Measurements from ENCODE around the gene SLC16A12.
"Not testable (repeated sequence)": the region's sequence is repeated elsewhere in the genome, so short reads cannot be mapped to it uniquely, and the experiment has no call there.

Gene SLC16A12

DNA sequence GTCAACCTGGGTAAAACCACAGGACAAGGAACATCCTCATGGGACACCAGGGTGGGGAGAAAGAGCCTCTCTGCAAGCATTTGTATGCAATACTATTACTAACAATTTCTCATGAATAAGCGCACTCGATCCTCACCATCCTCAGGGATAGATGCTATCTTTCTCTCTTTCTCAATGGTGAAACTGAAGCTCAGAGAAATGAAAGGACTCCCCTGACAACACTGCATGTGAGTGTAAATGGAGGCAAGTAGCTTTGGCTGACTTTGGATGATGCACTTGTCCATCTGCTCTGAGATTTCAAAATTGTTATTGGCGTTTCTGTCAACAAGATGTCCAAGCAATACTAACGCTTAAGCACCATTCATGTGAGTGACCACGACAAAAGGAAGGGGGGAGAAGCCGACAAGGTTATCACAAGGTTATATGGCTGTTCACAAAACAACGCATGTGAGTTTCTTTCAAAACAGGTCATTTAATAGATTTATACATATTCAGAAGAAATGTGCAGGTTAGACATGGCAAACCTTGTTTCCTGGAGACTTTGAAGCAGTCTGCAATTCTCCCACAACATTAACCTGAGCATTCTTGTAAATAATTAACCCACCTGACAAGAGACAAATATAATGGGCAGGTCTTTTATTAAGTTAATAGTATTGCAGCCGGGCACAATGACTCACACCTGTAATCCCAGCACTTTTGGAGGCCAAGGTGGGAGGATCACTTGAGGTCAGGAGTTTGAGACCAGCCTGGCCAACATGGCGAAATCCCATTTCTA lies 67.0 kb downstream of the SLC16A12 start:
- FAIRE-seq, result peak; percentile 97

DNA sequence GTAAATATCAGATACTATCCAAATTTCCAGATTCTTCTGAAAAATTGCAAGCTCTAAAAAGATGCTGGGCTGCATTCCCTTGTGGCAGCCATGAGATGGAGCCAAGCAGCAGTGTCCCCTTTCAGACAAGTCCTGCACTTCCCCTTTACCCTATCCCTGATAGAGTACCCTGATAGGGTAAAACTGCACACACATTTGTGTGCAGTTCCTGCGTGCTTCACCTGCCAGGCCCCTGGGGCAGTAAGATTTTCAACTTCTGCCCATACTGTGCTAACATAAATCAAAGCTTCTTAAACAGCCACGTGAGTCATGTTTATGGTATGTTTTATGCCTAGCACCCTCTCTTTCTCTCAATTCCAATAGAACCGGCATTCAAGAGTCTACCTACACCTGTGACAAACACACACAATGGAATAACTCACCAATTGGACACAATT lies 68.8 kb downstream of the SLC16A12 start:
- peak; percentile 97 for FAIRE-seq

DNA sequence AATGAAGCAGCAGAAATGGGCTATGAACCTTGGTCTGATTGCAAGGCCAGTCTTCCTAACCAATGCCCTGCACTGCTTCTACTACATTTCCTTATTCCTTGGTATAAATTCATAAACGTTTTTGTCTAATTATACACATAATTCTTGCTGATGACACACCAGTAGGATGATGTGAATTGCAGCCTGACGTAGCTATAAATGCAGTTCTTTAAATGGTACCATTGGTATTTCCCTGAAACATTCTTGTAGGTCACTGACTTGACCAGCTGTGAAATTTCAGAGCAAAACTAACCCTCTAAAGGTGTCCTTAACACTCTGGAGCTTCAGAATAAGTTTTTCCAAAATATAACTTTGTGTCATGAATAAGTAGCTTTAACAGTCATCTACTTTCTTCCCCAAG lies 70.2 kb downstream of the SLC16A12 start:
- no peak for FAIRE-seq

DNA sequence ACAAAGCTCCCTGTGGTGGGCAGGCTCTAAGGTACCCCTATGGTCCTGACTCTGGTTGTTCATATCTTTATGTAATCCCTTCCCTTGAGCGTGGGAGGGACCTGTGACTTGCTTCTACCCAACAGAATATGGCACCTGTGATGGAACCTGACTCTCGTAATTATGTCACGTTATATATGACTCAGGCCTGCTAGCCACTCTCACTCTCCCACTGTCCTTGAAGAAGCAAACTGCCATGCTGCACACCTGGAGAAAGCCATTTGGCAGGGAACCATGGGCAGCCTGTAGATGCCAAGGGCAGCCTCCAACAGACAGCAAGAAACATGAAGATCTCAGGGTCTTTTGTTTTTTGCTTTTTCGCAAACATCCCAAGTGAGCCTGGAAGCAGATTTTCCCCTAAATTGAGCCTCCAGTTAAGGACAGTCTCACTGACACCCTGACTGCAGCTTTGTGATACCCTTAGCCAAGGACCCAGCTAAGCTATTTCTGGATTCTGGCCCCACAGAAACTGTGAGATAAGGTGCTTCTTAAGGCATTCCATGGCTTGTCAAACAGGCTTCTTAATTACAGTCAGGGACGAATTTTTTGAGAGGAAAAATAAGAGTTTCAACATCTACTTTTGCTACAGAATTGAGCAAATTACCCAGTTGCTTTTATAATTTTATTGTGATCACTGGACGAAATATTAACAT lies 71.4 kb downstream of the SLC16A12 start:
- FAIRE-seq, result no peak

DNA sequence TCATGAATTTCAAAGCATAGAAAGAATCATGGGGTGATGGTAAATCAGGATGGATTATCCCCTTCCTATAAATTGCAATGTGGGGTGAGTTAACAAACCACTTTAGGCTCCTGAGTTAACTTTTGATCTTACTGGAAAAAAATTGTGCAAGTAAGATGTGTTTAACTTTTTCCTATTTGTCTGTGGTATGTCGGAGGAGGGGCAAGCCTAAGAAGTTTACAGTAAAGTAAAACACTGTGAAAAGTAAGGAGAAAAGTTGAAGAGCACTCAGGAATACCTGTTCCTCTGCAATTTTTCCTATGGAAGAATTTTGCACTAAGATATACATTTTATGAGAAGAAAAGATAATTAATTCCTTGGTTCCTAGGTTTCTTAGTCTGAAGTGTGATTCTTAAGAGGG lies 76.6 kb downstream of the SLC16A12 start:
- no peak for FAIRE-seq

DNA sequence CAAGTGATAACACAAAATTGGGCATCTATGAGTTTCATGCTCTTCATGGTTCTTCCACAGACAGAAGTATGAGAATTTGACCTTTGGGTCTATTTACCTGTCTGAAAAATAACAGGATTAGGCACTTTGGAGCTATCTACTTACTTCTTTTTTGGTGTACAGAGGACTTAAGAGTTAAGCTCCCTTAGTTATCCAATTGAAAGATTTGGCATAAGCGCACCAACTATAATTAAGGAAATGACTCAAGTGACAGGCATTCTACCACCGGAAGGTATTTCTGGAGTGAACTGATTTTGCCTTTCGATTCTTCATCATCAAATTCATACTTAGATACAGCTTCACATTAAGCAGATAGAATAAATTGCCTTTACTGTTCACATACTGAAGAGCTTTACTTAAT lies 77.1 kb downstream of the SLC16A12 start:
- FAIRE-seq, result no peak

DNA sequence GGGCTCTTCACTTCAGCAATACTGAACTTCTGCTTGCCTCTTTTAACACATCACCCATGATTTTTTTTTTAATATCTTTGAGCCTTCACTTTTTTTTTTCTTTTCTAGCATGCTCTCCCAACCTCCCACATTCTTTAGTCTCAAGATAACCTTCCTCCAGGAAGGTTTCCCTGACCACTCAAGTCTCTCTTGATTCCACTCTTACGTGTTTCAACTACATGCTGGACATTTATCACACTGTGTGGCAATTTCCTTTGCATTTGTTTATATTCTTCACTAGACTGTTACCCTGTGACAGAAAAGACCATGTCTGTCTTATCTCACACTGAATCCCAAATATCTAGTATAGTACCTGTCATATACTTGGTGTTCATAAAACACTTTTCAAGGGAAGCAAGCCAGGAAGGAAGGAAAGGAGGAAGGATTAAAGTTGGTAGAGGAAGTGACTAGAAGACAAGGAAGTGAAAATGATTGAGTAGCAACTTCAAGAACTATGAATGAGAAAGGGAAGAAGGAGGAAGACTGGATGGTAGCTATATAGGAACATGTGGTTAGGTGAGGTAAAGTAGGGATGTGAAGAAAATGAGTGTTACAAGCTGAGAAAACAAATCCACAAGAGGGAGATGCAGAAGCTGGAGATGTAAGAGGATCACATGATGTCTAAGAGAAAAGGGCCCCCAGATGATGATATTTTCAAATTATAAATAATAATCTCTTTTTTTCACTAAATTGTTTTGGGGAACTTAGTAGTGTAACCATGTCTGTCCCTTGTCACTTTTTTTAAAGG lies 80.6 kb downstream of the SLC16A12 start:
- no peak for FAIRE-seq

DNA sequence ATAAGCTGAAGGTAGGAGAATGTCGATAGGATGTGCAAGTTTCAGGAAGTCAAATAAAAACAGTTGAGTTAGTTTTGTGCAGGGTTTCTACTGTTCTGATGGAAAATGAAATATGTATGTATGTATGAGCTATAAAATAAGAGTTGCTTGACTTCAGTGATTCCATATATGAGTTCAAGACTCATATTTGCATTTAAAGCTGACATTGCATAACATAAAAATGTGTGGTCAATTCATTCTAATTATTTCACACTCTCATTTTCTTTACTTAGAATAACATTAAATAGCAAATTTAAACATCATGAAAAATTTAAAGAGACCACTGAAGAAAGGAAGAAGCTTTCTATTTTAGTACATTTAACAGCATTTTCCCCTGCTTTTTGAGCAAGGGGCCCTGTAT lies 83.2 kb downstream of the SLC16A12 start:
- no peak for FAIRE-seq

DNA sequence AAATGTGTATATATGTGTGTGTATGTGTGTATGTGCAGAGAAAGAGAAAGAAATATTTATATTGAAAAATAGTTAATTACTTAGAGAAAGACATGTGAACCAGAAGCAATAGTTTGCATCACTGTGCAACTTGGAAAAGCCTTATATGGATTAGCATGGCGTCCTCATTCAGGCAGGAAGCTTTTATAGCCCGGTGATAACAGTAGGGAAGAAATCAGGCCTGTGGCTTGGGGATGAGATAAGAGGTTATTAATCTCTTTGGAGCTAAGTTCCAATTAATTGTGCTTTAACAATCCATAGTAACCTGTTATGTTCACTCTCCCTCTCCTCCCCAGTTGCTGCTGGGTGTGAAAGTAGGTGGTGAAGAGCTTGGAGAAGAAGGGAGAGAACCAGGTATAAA lies 84.5 kb downstream of the SLC16A12 start:
- no peak for FAIRE-seq

DNA sequence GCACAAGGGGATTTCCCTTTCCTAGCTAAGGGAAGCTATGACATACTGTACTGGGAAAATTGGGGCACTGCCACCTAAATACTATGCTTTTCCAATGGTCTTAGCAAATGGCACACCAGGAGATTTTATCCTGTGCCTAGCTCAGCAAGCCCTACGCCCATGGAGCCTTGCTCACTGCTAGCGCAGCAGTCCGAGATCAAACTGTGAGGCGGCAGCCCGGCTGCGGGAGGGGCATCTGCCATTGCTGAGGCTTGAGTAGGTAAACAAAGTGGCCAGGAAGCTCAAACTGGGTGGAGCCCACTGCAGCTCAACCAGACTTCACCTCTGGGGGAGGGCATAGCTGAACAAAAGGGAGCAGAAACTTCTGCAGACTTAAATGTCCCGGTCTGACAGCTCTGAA lies 90.6 kb downstream of the SLC16A12 start:
- not testable (repeated sequence) for FAIRE-seq

DNA sequence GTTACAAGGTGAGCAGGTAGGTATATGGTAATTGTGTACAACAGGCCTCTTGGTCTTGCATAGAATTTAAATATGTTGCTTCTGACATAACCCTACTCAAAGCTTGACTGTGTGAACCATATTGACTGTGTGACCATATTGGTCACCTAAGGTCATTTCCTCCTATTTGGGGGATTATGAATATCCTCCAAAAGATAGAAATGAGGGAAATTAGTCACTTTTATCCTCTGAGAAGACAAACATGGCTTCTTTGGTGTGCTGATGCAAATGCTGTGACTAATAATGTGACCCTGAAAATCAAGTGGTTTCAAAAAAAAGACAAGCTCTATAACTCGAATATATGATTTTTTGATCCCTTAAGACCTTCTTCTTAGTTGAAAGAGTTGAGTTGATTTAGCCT lies 93.1 kb downstream of the SLC16A12 start:
- FAIRE-seq, result no peak

DNA sequence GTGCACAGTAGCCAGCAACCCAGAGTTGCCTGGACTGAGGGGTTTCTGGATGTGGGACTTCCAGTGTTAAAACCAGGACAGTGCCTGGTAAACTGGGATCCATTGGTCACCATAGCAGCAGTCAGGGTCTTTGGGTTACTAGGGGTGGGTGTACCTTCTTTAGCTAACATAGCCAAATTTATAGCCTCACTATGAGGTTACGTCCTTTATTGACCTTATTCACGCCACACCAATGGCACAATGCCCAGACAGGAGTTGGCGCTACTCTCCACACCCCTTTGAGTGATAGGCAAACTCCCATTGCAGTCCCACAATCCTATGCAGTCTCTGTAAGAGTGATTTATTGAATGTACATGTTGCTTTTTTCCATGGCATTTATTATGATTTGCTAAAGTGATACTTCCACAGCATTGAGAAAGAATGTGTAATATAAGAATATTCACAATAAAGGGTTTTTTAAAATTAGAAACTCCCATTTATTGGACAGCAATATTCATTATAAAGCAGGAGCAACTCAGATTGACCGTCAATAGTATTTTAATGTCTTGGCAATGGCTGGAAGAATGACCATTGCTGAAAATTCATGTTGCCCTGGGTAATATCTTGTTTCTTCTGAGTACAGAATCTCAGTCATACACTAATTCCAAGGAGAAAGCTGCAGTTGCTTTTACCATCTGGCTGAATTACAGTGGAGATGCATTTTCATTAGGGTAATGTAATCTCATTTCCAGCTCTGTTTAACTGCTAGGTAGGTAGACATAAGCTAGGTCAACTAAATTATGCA lies 95.0 kb downstream of the SLC16A12 start:
- FAIRE-seq, result no peak

DNA sequence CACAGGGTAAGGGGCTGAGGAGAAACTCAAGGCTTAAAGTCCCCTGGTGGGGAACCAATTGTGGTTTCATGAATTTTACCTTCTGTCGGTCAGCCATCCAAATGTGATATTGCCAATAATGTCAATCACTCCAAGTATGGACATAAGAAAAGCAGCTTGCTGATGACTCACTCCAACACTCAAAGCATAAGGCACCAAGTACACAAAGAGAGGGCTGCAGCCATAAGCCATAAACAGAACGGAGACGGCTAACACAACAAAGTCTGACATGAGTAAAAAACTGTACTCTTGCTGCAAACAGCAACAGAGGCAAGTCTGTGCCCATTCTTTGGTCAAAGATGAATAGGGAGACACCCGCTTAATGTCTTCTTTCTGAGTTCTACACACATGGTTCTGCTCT lies 96.9 kb downstream of the SLC16A12 start:
- FAIRE-seq, result no peak

DNA sequence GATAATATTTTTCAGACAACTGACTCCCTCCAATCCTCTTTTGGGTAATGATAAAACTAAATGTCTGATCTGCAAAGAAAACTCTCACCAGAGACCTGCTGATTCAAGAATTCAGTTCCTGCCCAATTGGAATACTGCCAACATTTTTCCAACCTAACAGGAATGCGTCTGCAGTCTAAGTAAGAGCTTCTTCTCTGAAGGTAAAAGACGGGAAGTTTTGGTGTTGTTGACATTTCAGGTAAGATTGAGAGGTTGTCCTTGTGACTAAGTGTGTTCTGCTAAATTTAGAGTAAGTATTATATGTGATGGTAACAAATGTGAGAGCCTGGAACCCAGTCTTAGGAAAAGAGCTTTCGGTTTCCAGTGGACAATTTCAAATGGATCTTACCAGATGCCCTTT lies 103.4 kb downstream of the SLC16A12 start:
- FAIRE-seq, result peak; percentile 56

DNA sequence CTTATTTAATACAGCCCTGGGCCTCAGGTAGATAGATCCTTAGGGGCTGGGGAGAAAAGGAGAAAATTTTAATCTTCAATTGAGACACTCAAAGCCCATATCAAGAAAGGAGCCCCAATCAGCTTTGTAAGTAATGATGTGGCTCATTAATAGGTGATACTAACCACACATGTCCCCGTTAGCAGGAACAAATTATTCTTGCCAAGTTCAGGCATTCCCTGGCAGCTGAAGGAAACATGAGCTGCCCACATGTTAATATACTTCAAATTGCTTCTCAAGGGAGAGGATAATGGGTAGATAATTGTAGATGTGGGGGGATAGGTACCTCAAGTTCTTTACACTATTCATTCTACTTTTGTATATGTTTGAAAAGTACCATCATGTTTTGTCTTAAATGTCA lies 106.5 kb downstream of the SLC16A12 start:
- FAIRE-seq, result no peak

DNA sequence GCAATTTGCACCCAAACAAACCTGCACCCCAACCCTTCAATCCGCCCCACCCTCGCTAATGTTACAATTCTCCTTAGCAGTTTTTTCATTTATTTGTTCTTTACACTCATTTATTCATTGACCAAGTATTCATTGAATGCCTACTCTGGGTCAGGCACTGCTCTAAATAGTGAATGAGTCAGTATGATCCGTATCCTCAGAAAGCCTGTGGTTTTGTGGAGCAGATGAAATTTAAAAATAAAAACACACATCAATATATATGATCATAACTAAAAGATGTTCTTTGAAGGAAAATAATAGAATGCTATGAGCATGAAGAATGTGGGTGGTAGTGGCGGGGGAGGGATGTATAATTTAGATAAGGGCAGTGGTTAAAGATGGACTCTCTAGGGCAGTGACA lies 107.8 kb downstream of the SLC16A12 start:
- FAIRE-seq, result no peak

DNA sequence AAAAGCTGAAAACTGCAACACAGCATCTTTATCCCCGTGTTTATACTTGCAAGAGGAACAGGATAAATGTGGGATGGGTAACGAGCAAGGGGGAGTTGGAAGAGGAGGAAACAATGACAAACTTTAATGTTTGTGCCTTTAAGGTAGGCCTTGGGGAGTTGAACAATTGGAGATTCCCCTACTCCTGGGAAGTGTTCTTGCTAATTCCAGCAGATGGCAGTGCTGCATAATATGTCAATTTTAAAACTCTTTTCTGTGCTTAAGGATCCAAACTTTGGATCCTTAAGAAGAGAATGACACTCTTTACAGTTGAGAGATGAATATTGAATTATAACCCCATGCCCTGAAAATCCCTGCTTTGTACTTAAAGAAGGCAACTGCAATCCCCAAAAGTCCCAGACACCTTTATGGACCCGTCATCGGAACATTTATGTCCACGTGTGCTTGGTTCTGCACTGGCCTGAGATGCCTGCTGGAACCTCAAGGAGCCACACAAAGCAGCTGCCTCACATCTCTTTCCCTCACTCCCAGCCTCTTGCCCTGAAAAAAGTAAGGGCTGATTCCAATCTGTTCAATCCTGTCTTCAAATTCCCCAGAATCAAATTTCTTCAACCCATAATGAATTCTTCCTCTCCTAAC lies 109.0 kb downstream of the SLC16A12 start:
- peak; percentile 99 for FAIRE-seq

DNA sequence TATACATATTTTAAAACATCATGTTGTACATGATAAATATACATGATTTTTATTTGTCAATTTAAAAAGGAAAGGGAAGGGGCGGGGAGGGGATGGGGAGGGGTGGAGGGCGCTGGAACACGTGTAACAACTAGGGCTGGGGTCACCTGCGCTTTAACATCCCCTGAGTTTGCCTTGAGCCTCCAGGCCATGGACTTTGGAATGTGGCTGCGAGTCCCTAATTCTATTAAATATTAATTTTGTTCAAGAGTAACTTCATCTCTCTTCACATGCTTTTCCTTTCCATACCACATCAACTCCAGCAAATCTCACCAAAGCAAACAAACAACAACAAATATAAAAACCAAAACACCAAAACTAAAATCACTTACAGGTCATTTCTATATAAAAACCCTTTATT lies 110.4 kb downstream of the SLC16A12 start:
- no peak for FAIRE-seq

DNA sequence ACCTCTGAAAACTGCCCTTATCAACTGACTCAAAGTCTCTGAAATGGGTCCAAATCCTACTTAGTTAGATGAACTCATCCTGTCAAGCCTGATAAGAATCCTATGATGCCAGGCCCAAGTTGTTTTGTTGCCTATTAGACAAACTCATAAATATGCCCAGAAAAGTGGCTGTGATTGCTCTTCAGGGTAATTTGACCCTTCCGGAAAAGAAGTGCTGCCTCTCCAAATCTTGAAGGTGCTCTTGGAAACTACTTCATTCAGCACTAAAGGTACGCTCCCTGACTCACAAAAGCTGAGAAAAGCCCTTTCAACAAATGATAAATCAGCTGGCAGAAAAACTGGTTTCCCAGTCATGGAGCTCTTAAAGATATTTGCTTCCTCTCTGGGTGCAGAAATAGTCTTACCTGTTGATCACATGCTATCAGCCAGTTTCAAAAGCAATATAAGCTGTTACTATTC lies 114.3 kb downstream of the SLC16A12 start:
- no peak for FAIRE-seq

DNA sequence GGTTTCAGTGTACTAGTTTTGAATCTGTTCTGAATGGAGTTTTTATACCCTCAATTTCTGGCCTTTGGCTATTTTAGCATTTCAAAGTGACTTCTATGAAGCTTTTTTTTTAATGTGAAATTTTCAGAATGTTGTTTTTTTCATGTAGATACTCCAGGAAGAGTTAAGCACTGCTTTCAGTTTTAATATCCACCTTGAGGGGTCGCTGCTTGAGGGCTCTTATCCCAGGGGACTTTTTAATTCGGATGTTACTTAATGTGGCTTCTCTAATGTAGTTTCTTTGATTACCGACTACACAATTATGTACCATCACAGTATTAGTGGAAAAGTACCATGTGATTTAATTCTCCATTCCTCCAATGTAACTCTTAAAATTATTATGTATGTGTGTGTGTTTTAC lies 115.8 kb downstream of the SLC16A12 start:
- FAIRE-seq, result peak; percentile 86

DNA sequence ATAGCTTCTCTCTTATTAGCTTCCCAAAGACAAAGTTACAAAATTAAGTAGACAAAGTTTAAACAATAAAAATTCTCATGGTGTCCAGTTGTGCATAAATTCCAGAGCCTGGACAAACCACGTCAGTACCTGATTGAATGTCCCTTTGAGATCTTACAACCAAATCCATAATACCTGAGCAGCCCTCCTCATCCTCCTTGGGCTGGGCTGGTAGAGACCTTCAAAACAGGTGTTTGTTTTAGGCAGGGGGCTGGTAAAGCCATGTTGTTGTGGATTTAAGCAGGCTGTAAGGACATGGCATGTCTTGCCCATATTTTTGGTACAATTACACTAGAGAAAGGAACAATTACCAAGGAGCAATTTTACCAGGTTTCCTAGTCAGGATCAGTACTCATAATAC lies 118.9 kb downstream of the SLC16A12 start:
- no peak for FAIRE-seq
